GM19351 (cell line): Measurements from ENCODE around the gene EXD2.
"Not testable (repeated sequence)": the region's sequence is repeated elsewhere in the genome, so short reads cannot be mapped to it uniquely, and the experiment has no call there.

Source experiments
- ATAC-seq: cut with Tn5 transposase; IDR thresholded peaks from one replicate; pipeline ENCODE4 v1.9.1; 2021; ENCODE audit warnings: mild to moderate bottlenecking, moderate library complexity; ENCODE audit not compliant: unreplicated experiment

Gene EXD2

GRCh38 chr14:69191340-69192111, at the start of gene EXD2:
Gene EXD2, plus strand, starts transcription at chr14:69191498. Its CDS starts 17,973 bp downstream, at chr14:69209471.
- ATAC-seq = peak; percentile 89

- ATAC-seq = no peak
These were observed 49.7 kb upstream of the EXD2 start for GRCh38 chr14:69141550-69141949.

- no peak for ATAC-seq
These were observed 49.2 kb upstream of the EXD2 start for GRCh38 chr14:69142101-69142500.

- ATAC-seq = no peak
These were observed 41.6 kb upstream of the EXD2 start for GRCh38 chr14:69149461-69150244.

- ATAC-seq = peak; percentile 52
These were observed 39.7 kb upstream of the EXD2 start for GRCh38 chr14:69151458-69152180.

- ATAC-seq = no peak
These were observed 39.0 kb upstream of the EXD2 start for GRCh38 chr14:69152181-69152901.

- ATAC-seq = no peak
These were observed 38.5 kb upstream of the EXD2 start, which contains the start of gene DCAF5 for GRCh38 chr14:69152902-69153151. Gene DCAF5, minus strand, starts transcription at chr14:69153119. Its CDS starts 141 bp downstream, at chr14:69152978.

GRCh38 chr14:69153152-69153872, 38.0 kb upstream of the EXD2 start:
- peak; percentile 89 for ATAC-seq

- ATAC-seq = no peak
These were observed 37.4 kb upstream of the EXD2 start for GRCh38 chr14:69153873-69154270.

GRCh38 chr14:69154779-69155178, 36.5 kb upstream of the EXD2 start:
- no peak for ATAC-seq

GRCh38 chr14:69156224-69156623, 35.1 kb upstream of the EXD2 start:
- ATAC-seq = no peak

GRCh38 chr14:69161590-69161989, 29.7 kb upstream of the EXD2 start:
- no peak for ATAC-seq

- not testable (repeated sequence) for ATAC-seq
These were observed 25.5 kb upstream of the EXD2 start for GRCh38 chr14:69165787-69166186.

- ATAC-seq = no peak
These were observed 20.5 kb upstream of the EXD2 start for GRCh38 chr14:69170839-69171238.

- no peak for ATAC-seq
These were observed 19.7 kb upstream of the EXD2 start for GRCh38 chr14:69171569-69171968.

- ATAC-seq = no peak
These were observed 16.2 kb upstream of the EXD2 start for GRCh38 chr14:69175130-69175529.

GRCh38 chr14:69181491-69181890, 9.8 kb upstream of the EXD2 start:
- no peak for ATAC-seq

- ATAC-seq = not testable (repeated sequence)
These were observed 8.7 kb upstream of the EXD2 start for GRCh38 chr14:69182580-69182979.

- no peak for ATAC-seq
These were observed 7.6 kb upstream of the EXD2 start for GRCh38 chr14:69183735-69184134.

- no peak for ATAC-seq
These were observed 1.1 kb upstream of the EXD2 start for GRCh38 chr14:69190191-69190590.
